ENCODE results near the gene C1orf232. TPM values are rescaled to one million over a fixed set of nuclear protein-coding genes. Genes with fewer than 3 reads are reported as not detected.

The C1orf232 gene
- total RNA-seq, 1 donor from 2014 or later = not detected

DNA sequence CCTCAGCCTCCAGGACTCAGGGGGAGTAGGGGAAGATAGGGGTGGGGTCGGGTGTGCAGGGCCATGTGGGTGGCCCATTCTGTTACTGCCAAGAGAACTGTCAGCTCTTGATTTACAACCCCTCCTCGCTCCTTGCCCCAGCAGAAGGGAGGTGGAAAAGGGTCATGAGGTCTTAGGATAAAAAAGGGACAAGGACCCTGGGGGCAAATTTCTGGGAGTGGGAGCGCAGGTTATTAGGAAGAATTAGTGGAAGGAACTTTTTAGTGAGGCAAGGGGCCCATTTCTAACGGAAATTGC is 9.1 kb downstream of the C1orf232 start:
- TF ChIP-seq EZH2 (IDR thresholded peaks at IDR 0.05) (no peak), EZH2phosphoT487 (IDR thresholded peaks at IDR 0.05) (no peak)
- TF ChIP-seq, protein P1, sequence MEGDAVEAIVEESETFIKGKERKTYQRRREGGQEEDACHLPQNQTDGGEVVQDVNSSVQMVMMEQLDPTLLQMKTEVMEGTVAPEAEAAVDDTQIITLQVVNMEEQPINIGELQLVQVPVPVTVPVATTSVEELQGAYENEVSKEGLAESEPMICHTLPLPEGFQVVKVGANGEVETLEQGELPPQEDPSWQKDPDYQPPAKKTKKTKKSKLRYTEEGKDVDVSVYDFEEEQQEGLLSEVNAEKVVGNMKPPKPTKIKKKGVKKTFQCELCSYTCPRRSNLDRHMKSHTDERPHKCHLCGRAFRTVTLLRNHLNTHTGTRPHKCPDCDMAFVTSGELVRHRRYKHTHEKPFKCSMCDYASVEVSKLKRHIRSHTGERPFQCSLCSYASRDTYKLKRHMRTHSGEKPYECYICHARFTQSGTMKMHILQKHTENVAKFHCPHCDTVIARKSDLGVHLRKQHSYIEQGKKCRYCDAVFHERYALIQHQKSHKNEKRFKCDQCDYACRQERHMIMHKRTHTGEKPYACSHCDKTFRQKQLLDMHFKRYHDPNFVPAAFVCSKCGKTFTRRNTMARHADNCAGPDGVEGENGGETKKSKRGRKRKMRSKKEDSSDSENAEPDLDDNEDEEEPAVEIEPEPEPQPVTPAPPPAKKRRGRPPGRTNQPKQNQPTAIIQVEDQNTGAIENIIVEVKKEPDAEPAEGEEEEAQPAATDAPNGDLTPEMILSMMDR (IDR thresholded peaks at IDR 0.05) = no peak
- Histone ChIP-seq H3K9me3 (ENCODE audit: low read depth) (no peaks in the 10 kb centered on the region), H3K9ac (no peak overlapping the region), H4K20me1 (ENCODE audit: low read depth) (peaks cover 12% of the 10 kb centered on the region), H3F3A (ENCODE audit: low read depth) (peaks cover 49% of the 10 kb centered on the region), H3K27ac (no peak overlapping the region), H2AFZ (replicated peaks) (no peak overlapping the region), H3K4me2 (peak overlapping the region; percentile 69), H3K27me3 (peaks cover 93% of the 10 kb centered on the region), H3K79me2 (ENCODE audit: low read depth) (no peaks in the 10 kb centered on the region), H3K4me1 (peaks cover 59% of the 10 kb centered on the region), H3K4me3 (no peak overlapping the region), H3K36me3 (no peaks in the 10 kb centered on the region)
- peaks cover 62% of the 10 kb centered on the region for H3K4me1 Mint-ChIP-seq
- H3K36me3 Mint-ChIP-seq = no peaks in the 10 kb centered on the region
- peak overlapping the region; percentile 52 for H3K4me3 Mint-ChIP-seq
- no peak for DNase-seq (ENCODE audit: low spot score)
- peaks cover 20% of the 10 kb centered on the region for H3K27me3 Mint-ChIP-seq (ENCODE audit: insufficient read depth, low read depth)
- no peaks in the 10 kb centered on the region for H3K9me3 Mint-ChIP-seq
- no peak overlapping the region for H3K27ac Mint-ChIP-seq

DNA sequence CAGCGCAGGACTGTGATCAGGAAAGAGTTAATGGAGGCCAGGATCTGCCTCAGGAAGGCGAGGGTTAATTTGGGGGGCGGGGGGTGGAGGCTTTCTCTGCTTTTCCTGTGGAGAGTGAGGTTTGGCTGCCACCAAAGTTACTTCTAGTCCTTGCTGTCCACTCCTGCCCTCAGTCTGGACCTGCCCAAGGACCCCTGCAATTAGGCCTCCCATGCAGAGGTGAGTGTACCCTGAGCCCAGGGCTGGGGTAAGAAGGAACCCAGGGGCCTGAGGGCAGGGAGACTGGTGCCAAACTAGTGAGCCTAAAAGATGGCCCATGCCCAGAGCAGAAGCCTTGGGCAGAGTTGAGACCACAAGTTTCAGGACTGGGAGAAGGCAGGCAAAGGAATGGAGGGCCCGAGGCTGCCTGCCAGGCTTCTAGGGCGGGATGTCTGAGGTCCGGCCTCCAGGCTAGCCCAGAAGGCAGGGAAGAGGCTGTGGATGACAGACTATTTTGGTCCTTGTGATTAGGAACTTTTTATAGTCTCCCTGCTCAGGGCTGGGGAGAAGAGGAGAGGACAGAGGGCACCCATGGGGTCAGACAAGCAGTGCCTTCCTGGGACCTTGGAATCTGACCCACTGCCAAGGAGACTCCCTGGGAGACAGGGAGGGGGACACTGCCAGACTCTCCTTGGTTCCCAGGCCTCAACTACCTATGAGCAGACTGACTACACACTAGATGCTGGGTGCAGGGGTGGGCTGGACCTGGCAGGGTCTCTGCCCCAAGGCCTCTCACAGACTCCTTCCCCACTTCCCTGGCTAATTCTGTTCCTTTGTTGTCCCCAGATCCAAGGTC is 9.6 kb downstream of the C1orf232 start, which contains the start of gene FAM110D:
Gene FAM110D (plus strand): TSS at position 172 of the 835 bp plus-strand sequence. CDS start 2,213 bp downstream, outside the sequence.
- H3K9ac ChIP-seq = no peak within 1 kb of the TSS
- H3K4me3 ChIP-seq = peak within 1 kb of the TSS; percentile 14
- H3K79me2 ChIP-seq (ENCODE audit: low read depth) = no peaks in the 10 kb centered on the region
- peaks cover 64% of the 10 kb centered on the region for H3K4me1 Mint-ChIP-seq
- no peaks in the 10 kb centered on the region for H3K36me3 Mint-ChIP-seq
- peaks cover 63% of the 10 kb centered on the region for H3K4me1 ChIP-seq
- peaks cover 49% of the 10 kb centered on the region for H3F3A ChIP-seq (ENCODE audit: low read depth)
- peaks cover 13% of the 10 kb centered on the region for H4K20me1 ChIP-seq (ENCODE audit: low read depth)
- no peaks in the 10 kb centered on the region for H3K9me3 Mint-ChIP-seq
- DNase-seq (ENCODE audit: low spot score) = no peak
- peak within 1 kb of the TSS; percentile 20 for H3K27ac Mint-ChIP-seq
- H3K27me3 Mint-ChIP-seq (ENCODE audit: insufficient read depth, low read depth) = peaks cover 22% of the 10 kb centered on the region
- H3K9me3 ChIP-seq (ENCODE audit: low read depth) = no peaks in the 10 kb centered on the region
- no peaks in the 10 kb centered on the region for H3K36me3 ChIP-seq
- peak within 1 kb of the TSS; percentile 71 for H3K4me3 Mint-ChIP-seq
- H2AFZ ChIP-seq (replicated peaks) = no peak within 1 kb of the TSS
- peak within 1 kb of the TSS; percentile 69 for H3K4me2 ChIP-seq
- TF ChIP-seq, protein P1 (IDR thresholded peaks at IDR 0.05) = no peak
- no peak for TF ChIP-seq EZH2 (IDR thresholded peaks at IDR 0.05)
- no peak for TF ChIP-seq EZH2phosphoT487 (IDR thresholded peaks at IDR 0.05)
- no peak within 1 kb of the TSS for H3K27ac ChIP-seq
- peaks cover 93% of the 10 kb centered on the region for H3K27me3 ChIP-seq

DNA sequence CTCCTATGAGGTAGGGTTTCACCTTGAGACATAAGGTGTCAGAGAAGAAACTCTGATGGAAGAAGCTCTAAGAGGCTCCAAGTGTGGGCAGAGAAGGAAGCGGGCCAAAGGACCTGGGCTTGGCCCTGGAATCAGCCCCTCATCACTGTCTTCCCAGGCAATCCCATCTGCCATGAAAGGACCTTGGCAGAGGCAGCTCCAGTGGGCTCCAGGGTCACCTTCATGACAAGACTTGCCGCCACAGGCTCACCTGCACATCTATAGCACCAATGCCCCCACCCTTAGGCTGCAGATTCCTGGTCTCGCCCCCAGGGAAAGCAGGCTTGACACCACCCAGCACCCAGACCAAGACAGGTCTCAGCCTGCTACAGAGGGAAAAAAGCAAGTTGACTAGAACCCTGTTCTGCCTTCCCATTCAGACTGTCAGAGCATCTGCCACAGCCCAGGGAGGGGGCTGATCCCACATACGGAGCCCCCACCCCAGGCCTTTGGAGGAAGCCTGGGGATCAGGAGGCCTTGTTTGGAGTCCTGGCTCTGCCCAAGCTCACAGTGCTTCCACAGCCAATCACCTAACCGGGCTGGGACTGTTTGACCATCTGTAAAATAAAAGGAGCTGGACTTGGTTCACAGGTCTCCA is 10.4 kb downstream of the C1orf232 start:
- H3K27ac ChIP-seq = no peak overlapping the region
- H4K20me1 ChIP-seq (ENCODE audit: low read depth) = peaks cover 17% of the 10 kb centered on the region
- Mint-ChIP-seq H3K4me1 (peaks cover 65% of the 10 kb centered on the region), H3K4me3 (peak overlapping the region; percentile 71), H3K36me3 (no peaks in the 10 kb centered on the region), H3K9me3 (no peaks in the 10 kb centered on the region), H3K27ac (peak overlapping the region; percentile 20), H3K27me3 (ENCODE audit: insufficient read depth, low read depth) (peaks cover 20% of the 10 kb centered on the region)
- H3K36me3 ChIP-seq = no peaks in the 10 kb centered on the region
- H3F3A ChIP-seq (ENCODE audit: low read depth) = peaks cover 47% of the 10 kb centered on the region
- peaks cover 68% of the 10 kb centered on the region for H3K4me1 ChIP-seq
- H3K9me3 ChIP-seq (ENCODE audit: low read depth) = no peaks in the 10 kb centered on the region
- H3K79me2 ChIP-seq (ENCODE audit: low read depth) = no peaks in the 10 kb centered on the region
- peak overlapping the region; percentile 14 for H3K4me3 ChIP-seq
- H2AFZ ChIP-seq (replicated peaks) = no peak overlapping the region
- no peak for TF ChIP-seq EZH2 (IDR thresholded peaks at IDR 0.05)
- TF ChIP-seq, protein P1 (IDR thresholded peaks at IDR 0.05) = no peak
- H3K9ac ChIP-seq = no peak overlapping the region
- H3K4me2 ChIP-seq = peak overlapping the region; percentile 69
- no peak for DNase-seq (ENCODE audit: low spot score)
- peaks cover 93% of the 10 kb centered on the region for H3K27me3 ChIP-seq

Data from neural progenitor cell (in vitro differentiated cells).